ENCODE measurements around the gene SPHK2. TPM values are rescaled to one million over a fixed set of nuclear protein-coding genes. Genes with fewer than 3 reads are reported as not detected.

SPHK2 gene
- total RNA-seq, 4 donors from 2014 or later, result 7.2 to 17.9 (median 13.7) TPM

- H3K4me1 ChIP-seq, result peaks cover 10 to 84% (median 43%) of the 10 kb centered on the region in 3 donors
- WGBS, 2 donors (ENCODE audit: low coverage in 1 of 2), result no CpG with 5 or more reads among the region's 67 CpGs
- peak; percentile 11 for ATAC-seq
- H3K36me3 ChIP-seq, result peaks cover 0 to 20% of the 10 kb centered on the region in 2 donors
- H3K27me3 ChIP-seq, result no peaks in the 10 kb centered on the region
- H3K9me3 ChIP-seq, result no peaks in the 10 kb centered on the region
- H3K4me3 ChIP-seq, result peak overlapping the region; percentile 68 to 82
- TF ChIP-seq POLR2AphosphoS5 (IDR thresholded peaks at IDR 0.05) (no peak), EP300 (IDR thresholded peaks at IDR 0.05) (no peak), CTCF (IDR thresholded peaks at IDR 0.05) (peak in 2 of 4 experiments; percentile 13 to 17), POLR2A (IDR thresholded peaks at IDR 0.05) (peak; percentile 35 to 61)
- H3K27ac ChIP-seq, result peak overlapping the region; percentile 92 to 98 (median 94)
Observed at GRCh38 chr19:48635263-48635965, 16.1 kb downstream of the SPHK2 start.

GRCh38 chr19:48635966-48636858 is 16.9 kb downstream of the SPHK2 start:
- Histone ChIP-seq H3K4me1 (peaks cover 10 to 76% (median 35%) of the 10 kb centered on the region in 3 donors), H3K27ac (peak overlapping the region; percentile 92 to 98 (median 94)), H3K27me3 (no peaks in the 10 kb centered on the region), H3K36me3 (peaks cover 0 to 19% of the 10 kb centered on the region in 2 donors), H3K4me3 (peak overlapping the region; percentile 68 to 82), H3K9me3 (no peaks in the 10 kb centered on the region)
- no peak for ATAC-seq
- 0 to 1% methylated on average over 3 to 19 of the region's 35 CpGs for WGBS, 2 donors (ENCODE audit: low coverage in 1 of 2)
- TF ChIP-seq POLR2AphosphoS5 (IDR thresholded peaks at IDR 0.05) (no peak), EP300 (IDR thresholded peaks at IDR 0.05) (no peak), POLR2A (IDR thresholded peaks at IDR 0.05) (no peak), CTCF (IDR thresholded peaks at IDR 0.05) (no peak)

- no peak for ATAC-seq
Observed at GRCh38 chr19:48636859-48637448, 17.6 kb downstream of the SPHK2 start, which contains the start of gene DBP. Gene DBP, minus strand, starts transcription at chr19:48637379. Its CDS starts 385 bp downstream, at chr19:48636994.

More at GRCh38 chr19:48636859-48637448, 17.6 kb downstream of the SPHK2 start, which contains the start of gene DBP:
- no peaks in the 10 kb centered on the region for H3K9me3 ChIP-seq
- H3K4me3 ChIP-seq, result peak within 1 kb of the TSS; percentile 68 to 82
- peak within 1 kb of the TSS; percentile 92 to 98 (median 94) for H3K27ac ChIP-seq
- no peaks in the 10 kb centered on the region for H3K27me3 ChIP-seq
- H3K36me3 ChIP-seq, result peaks cover 0 to 12% of the 10 kb centered on the region in 2 donors
- 0% methylated on average over 2 of the region's 40 CpGs; no CpG with 5 or more reads in 1 of the 2 donors for WGBS, 2 donors (ENCODE audit: low coverage in 1 of 2)
- TF ChIP-seq POLR2A (IDR thresholded peaks at IDR 0.05) (peak; percentile 4 to 45), EP300 (IDR thresholded peaks at IDR 0.05) (no peak), CTCF (IDR thresholded peaks at IDR 0.05) (peak in 2 of 4 experiments; percentile 1 to 31), POLR2AphosphoS5 (IDR thresholded peaks at IDR 0.05) (no peak)
- peaks cover 10 to 69% (median 33%) of the 10 kb centered on the region in 3 donors for H3K4me1 ChIP-seq

Measured in gastroesophageal sphincter (tissue), 4 donors.